NT2/D1 (cell line): Measurements from ENCODE around the gene UNC45B.

ENCODE experiments used
- DNase-seq: peaks from one replicate; pipeline ENCODE4 v3.0.0-alpha.2; 2011; ENCODE audit warnings: low read depth, low spot score
- H3K27me3 ChIP-seq: 2 replicates; pipeline ENCODE4 v1.6.0; 2011; ENCODE audit warnings: mild to moderate bottlenecking; ENCODE audit not compliant: insufficient read length, insufficient read depth
- H3K36me3 ChIP-seq: 2 replicates; pipeline ENCODE4 v1.6.1; 2011; ENCODE audit warnings: mild to moderate bottlenecking, low read length, mixed read lengths; ENCODE audit not compliant: insufficient read depth, insufficient read length
- H3K4me1 ChIP-seq: 2 replicates; pipeline ENCODE4 v1.5.1; 2011; ENCODE audit not compliant: insufficient read depth, insufficient read length
- H3K4me3 ChIP-seq: 2 replicates; pipeline ENCODE4 v1.5.1; 2011; ENCODE audit warnings: low read depth; ENCODE audit not compliant: insufficient read length
- H3K9ac ChIP-seq: 2 replicates; pipeline ENCODE4 v1.6.0; 2011; ENCODE audit warnings: low read depth; ENCODE audit not compliant: insufficient read length
- H3K9me3 ChIP-seq: 2 replicates; pipeline ENCODE4 v1.5.1; 2011; ENCODE audit warnings: mild to moderate bottlenecking, low read length; ENCODE audit not compliant: insufficient read depth
- SUZ12 ChIP-seq: IDR thresholded peaks from 2 replicates; pipeline ENCODE4 v1.6.1; 2011; ENCODE audit not compliant: insufficient read length, insufficient read depth; ENCODE audit errors: extremely low read depth
- YY1 ChIP-seq: IDR thresholded peaks from 2 replicates; pipeline ENCODE4 v1.6.1; 2011; ENCODE audit not compliant: insufficient read length, insufficient read depth
- ZNF274 ChIP-seq: IDR thresholded peaks from 2 replicates; pipeline ENCODE4 v1.6.1; 2011; ENCODE audit warnings: mild to moderate bottlenecking, low read depth, low read length

Gene UNC45B

GRCh38 chr17:35129973-35130351 is 17.7 kb upstream of the UNC45B start:
- Histone ChIP-seq H3K27me3 (no peaks in the 10 kb centered on the region), H3K36me3 (peaks cover 48% of the 10 kb centered on the region), H3K4me3 (no peak overlapping the region), H3K4me1 (no peaks in the 10 kb centered on the region), H3K9ac (no peak overlapping the region), H3K9me3 (no peaks in the 10 kb centered on the region)
- TF ChIP-seq ZNF274 (no peak), SUZ12 (no peak), YY1 (no peak)
- DNase-seq, result no peak

GRCh38 chr17:35130392-35130791 is 17.2 kb upstream of the UNC45B start:
- no peak for DNase-seq
- H3K9me3 ChIP-seq, result no peaks in the 10 kb centered on the region
- H3K4me3 ChIP-seq, result no peak overlapping the region
- peaks cover 53% of the 10 kb centered on the region for H3K36me3 ChIP-seq
- no peak overlapping the region for H3K9ac ChIP-seq
- TF ChIP-seq YY1, result no peak
- H3K27me3 ChIP-seq, result no peaks in the 10 kb centered on the region
- H3K4me1 ChIP-seq, result no peaks in the 10 kb centered on the region

GRCh38 chr17:35132099-35132498 is 15.5 kb upstream of the UNC45B start:
- no peaks in the 10 kb centered on the region for H3K27me3 ChIP-seq
- TF ChIP-seq YY1, result no peak
- no peak overlapping the region for H3K9ac ChIP-seq
- DNase-seq, result no peak
- H3K4me3 ChIP-seq, result no peak overlapping the region
- H3K36me3 ChIP-seq, result peaks cover 70% of the 10 kb centered on the region
- no peaks in the 10 kb centered on the region for H3K4me1 ChIP-seq
- H3K9me3 ChIP-seq, result no peaks in the 10 kb centered on the region

GRCh38 chr17:35132816-35133550 is 14.6 kb upstream of the UNC45B start:
- no peak for TF ChIP-seq SUZ12
- no peak for TF ChIP-seq YY1
- no peak for TF ChIP-seq ZNF274
- peaks cover 78% of the 10 kb centered on the region for H3K36me3 ChIP-seq
- no peaks in the 10 kb centered on the region for H3K9me3 ChIP-seq
- no peak overlapping the region for H3K4me3 ChIP-seq
- H3K9ac ChIP-seq, result no peak overlapping the region
- H3K4me1 ChIP-seq, result no peaks in the 10 kb centered on the region
- DNase-seq, result no peak
- H3K27me3 ChIP-seq, result no peaks in the 10 kb centered on the region

GRCh38 chr17:35135322-35135721 is 12.3 kb upstream of the UNC45B start:
- no peaks in the 10 kb centered on the region for H3K27me3 ChIP-seq
- H3K4me1 ChIP-seq, result no peaks in the 10 kb centered on the region
- no peak overlapping the region for H3K4me3 ChIP-seq
- H3K36me3 ChIP-seq, result peaks cover 98% of the 10 kb centered on the region
- H3K9ac ChIP-seq, result no peak overlapping the region
- TF ChIP-seq ZNF274, result no peak
- no peak for TF ChIP-seq SUZ12
- no peak for TF ChIP-seq YY1
- DNase-seq, result no peak
- H3K9me3 ChIP-seq, result no peaks in the 10 kb centered on the region

- no peaks in the 10 kb centered on the region for H3K4me1 ChIP-seq
- peaks cover 71% of the 10 kb centered on the region for H3K36me3 ChIP-seq
- no peaks in the 10 kb centered on the region for H3K27me3 ChIP-seq
- no peak for DNase-seq
- H3K9me3 ChIP-seq, result no peaks in the 10 kb centered on the region
- H3K9ac ChIP-seq, result no peak overlapping the region
- H3K4me3 ChIP-seq, result no peak overlapping the region
- no peak for TF ChIP-seq ZNF274
- TF ChIP-seq SUZ12, result no peak
- no peak for TF ChIP-seq YY1
Observed at GRCh38 chr17:35138218-35138617, 9.4 kb upstream of the UNC45B start.

GRCh38 chr17:35141681-35142466 is 5.7 kb upstream of the UNC45B start, which contains the start of gene NLE1:
Gene NLE1, minus strand, starts transcription at chr17:35142303. Its CDS starts 28 bp downstream, at chr17:35142275.
- no peaks in the 10 kb centered on the region for H3K27me3 ChIP-seq
- no peak for TF ChIP-seq SUZ12
- peak; percentile 32 for TF ChIP-seq YY1
- no peak for TF ChIP-seq ZNF274
- H3K9me3 ChIP-seq, result no peaks in the 10 kb centered on the region
- H3K4me3 ChIP-seq, result peak within 1 kb of the TSS; percentile 99
- peaks cover 34% of the 10 kb centered on the region for H3K36me3 ChIP-seq
- peak within 1 kb of the TSS; percentile 98 for H3K9ac ChIP-seq
- no peaks in the 10 kb centered on the region for H3K4me1 ChIP-seq
- DNase-seq, result peak; percentile 60

GRCh38 chr17:35142467-35142796 is 5.2 kb upstream of the UNC45B start:
- DNase-seq, result no peak
- Histone ChIP-seq H3K36me3 (peaks cover 29% of the 10 kb centered on the region), H3K9me3 (no peaks in the 10 kb centered on the region), H3K4me1 (no peaks in the 10 kb centered on the region), H3K9ac (no peak overlapping the region), H3K27me3 (no peaks in the 10 kb centered on the region), H3K4me3 (peak overlapping the region; percentile 99)
- no peak for TF ChIP-seq YY1
- TF ChIP-seq SUZ12, result no peak
- no peak for TF ChIP-seq ZNF274
